Measurements from ENCODE around the gene LYST.

LYST gene

GRCh38 chr1:235697508-235697907 is 169.2 kb downstream of the LYST start:
- Mint-ChIP-seq H3K27ac (peak overlapping the region; percentile 84), H3K4me3 (peak overlapping the region; percentile 7), H3K9me3 (no peaks in the 10 kb centered on the region), H3K27me3 (no peaks in the 10 kb centered on the region), H3K4me1 (peaks cover 25% of the 10 kb centered on the region), H3K36me3 (ENCODE audit: low read depth) (peaks cover 77% of the 10 kb centered on the region)
- ATAC-seq (peak; percentile 99), DNase-seq (no peak)

- H3K36me3 Mint-ChIP-seq (ENCODE audit: low read depth) = peaks cover 49% of the 10 kb centered on the region
- no peak overlapping the region for H3K27ac Mint-ChIP-seq
- no peaks in the 10 kb centered on the region for H3K4me1 Mint-ChIP-seq
- no peak overlapping the region for H3K4me3 Mint-ChIP-seq
- H3K27me3 Mint-ChIP-seq = no peaks in the 10 kb centered on the region
- H3K9me3 Mint-ChIP-seq = no peaks in the 10 kb centered on the region
- ATAC-seq (no peak), DNase-seq (no peak)
Measured at GRCh38 chr1:235689356-235689755, 177.3 kb downstream of the LYST start.

DNA sequence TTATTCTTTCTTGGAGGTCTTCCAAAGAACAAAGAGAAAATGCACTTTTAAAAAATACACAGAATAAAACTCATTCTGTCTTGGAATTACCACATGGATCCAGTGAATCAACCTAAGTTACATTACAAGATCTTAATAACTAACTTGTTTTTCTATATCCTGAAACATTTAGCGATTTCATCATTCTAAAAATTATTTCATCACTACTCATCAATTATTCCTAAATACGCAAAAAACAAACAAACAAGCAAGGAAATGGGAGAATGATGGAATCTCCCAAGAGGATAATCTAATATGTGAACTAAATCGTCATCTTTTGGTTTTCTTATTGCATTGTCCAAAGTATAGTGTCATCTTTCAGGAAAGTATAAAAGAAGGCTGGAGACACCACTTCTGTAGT is 178.6 kb downstream of the LYST start:
- no peaks in the 10 kb centered on the region for H3K27me3 Mint-ChIP-seq
- H3K36me3 Mint-ChIP-seq (ENCODE audit: low read depth) = peaks cover 52% of the 10 kb centered on the region
- DNase-seq = no peak
- no peaks in the 10 kb centered on the region for H3K9me3 Mint-ChIP-seq
- no peak overlapping the region for H3K27ac Mint-ChIP-seq
- no peaks in the 10 kb centered on the region for H3K4me1 Mint-ChIP-seq
- ATAC-seq = no peak
- no peak overlapping the region for H3K4me3 Mint-ChIP-seq

DNA sequence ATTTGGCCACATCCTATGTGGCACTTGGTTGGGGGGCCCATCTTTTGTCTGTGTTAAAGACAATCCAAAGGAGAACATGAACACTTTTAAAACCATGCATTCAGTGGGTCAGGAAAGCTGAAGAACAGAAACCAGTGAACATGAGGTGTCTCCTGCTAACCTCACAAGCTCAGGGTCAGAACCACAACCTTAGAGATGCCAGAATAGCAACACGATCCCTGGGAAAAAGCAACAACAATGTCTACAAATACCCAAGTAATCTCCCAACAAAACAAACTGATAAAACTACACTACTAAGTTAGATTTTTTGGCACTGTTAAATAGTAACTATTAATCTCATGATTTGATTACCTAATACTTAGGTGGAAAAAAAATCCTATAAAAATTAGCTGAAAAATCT is 183.1 kb downstream of the LYST start:
- no peak overlapping the region for H3K4me3 Mint-ChIP-seq
- ATAC-seq (no peak), DNase-seq (no peak)
- no peaks in the 10 kb centered on the region for H3K4me1 Mint-ChIP-seq
- no peaks in the 10 kb centered on the region for H3K27me3 Mint-ChIP-seq
- no peak overlapping the region for H3K27ac Mint-ChIP-seq
- H3K36me3 Mint-ChIP-seq (ENCODE audit: low read depth) = peaks cover 64% of the 10 kb centered on the region
- H3K9me3 Mint-ChIP-seq = no peaks in the 10 kb centered on the region

DNA sequence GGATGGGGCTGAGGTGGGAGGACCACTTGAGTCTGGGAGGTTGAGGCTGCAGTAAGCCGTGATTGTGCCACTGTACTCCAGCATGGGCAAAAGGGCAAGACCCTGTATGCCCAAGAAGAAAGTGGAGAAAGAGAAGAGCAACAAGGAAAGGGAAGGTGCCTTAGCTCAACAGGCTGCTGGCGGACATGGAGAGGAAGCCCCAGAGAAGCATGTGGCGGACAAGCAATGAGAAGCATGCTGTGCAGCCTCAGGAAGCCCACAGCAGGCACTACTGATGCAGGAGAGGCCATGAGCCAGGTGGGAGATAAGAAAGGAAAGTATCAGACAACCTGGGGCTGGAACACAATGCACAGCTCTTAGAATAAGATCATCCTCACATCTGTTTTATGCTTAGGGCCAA is 184.5 kb downstream of the LYST start:
- DNase-seq = no peak
- Mint-ChIP-seq H3K4me1 (no peaks in the 10 kb centered on the region), H3K27me3 (no peaks in the 10 kb centered on the region), H3K36me3 (ENCODE audit: low read depth) (peaks cover 64% of the 10 kb centered on the region), H3K27ac (no peak overlapping the region), H3K9me3 (no peaks in the 10 kb centered on the region), H3K4me3 (no peak overlapping the region)
- no peak for ATAC-seq

DNA sequence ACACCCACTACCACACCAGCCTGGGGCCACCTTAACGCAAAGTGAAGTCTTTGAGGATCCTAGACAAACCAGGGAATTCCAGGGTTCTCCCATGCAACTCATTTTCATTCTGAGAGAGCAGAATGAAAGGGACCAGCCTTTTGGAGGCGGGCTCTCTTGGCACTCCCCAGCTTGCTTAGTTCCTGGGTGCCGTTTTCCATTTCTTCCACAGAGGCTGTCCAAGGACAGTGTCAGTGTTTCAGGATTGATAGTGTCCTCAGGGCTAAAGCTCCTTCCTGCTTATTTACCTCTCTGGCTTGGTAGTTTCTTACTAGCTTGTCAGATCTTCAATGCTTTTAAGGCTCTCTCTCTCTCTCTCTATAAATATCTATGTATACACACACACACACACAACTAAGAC is 187.1 kb downstream of the LYST start:
- Mint-ChIP-seq H3K4me3 (no peak overlapping the region), H3K4me1 (no peaks in the 10 kb centered on the region)

GRCh38 chr1:235679005-235679404 is 187.7 kb downstream of the LYST start:
- peaks cover 76% of the 10 kb centered on the region for H3K36me3 Mint-ChIP-seq (ENCODE audit: low read depth)
- no peak overlapping the region for H3K27ac Mint-ChIP-seq

More for the DNA sequence above, 187.1 kb downstream of the LYST start:
- H3K9me3 Mint-ChIP-seq = peaks cover 19% of the 10 kb centered on the region
- H3K36me3 Mint-ChIP-seq (ENCODE audit: low read depth) = peaks cover 75% of the 10 kb centered on the region
- ATAC-seq (no peak), DNase-seq (no peak)
- no peaks in the 10 kb centered on the region for H3K27me3 Mint-ChIP-seq
- no peak overlapping the region for H3K27ac Mint-ChIP-seq

DNA sequence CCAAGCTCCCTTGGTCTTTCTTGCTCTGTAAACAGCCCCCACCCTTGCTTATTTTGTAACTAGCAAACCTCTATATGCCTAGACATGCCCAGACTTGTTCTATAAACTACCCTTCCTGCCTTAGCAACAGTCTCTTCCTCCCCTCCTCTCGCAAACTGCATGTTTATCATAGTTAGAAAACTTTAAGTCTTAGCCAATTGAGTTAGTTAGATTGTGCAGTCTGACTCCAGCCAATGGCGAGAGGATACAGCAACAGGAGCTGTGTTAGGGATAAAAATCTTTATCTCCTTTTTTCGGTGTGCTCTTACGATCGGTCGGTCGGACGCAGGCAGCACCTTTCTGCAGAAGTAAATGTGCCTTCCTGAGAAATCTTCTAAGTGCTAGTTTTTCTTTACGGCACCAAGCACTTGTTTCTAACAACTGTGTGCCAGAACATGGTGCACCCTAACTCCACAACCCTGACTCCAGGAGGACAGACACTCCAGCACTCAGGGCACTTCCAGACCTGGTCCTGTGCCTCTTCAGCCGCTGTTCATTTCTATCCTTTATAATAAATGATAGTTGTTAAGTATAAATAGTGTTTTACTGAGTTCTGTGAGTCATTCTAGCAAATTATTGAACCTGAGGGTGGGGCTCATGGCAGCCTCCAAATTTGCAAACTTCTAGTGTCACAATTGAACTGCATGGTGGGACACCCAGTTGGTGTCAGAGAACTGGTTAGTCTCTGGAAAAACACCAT is 191.4 kb downstream of the LYST start:
- H3K4me3 Mint-ChIP-seq = no peak overlapping the region
- H3K27me3 Mint-ChIP-seq = no peaks in the 10 kb centered on the region
- H3K9me3 Mint-ChIP-seq = peaks cover 50% of the 10 kb centered on the region
- H3K27ac Mint-ChIP-seq = no peak overlapping the region
- H3K4me1 Mint-ChIP-seq = no peaks in the 10 kb centered on the region
- no peak for DNase-seq
- no peak for ATAC-seq
- H3K36me3 Mint-ChIP-seq (ENCODE audit: low read depth) = peaks cover 84% of the 10 kb centered on the region

More at GRCh38 chr1:235679005-235679404, 187.7 kb downstream of the LYST start:
- no peak for ATAC-seq
- H3K4me3 Mint-ChIP-seq = no peak overlapping the region
- H3K4me1 Mint-ChIP-seq = no peaks in the 10 kb centered on the region
- no peaks in the 10 kb centered on the region for H3K27me3 Mint-ChIP-seq
- no peak for DNase-seq
- H3K9me3 Mint-ChIP-seq = peaks cover 19% of the 10 kb centered on the region

GRCh38 chr1:235673981-235674380 is 192.7 kb downstream of the LYST start:
- Mint-ChIP-seq H3K27me3 (no peaks in the 10 kb centered on the region), H3K4me1 (no peaks in the 10 kb centered on the region), H3K9me3 (peaks cover 57% of the 10 kb centered on the region), H3K27ac (no peak overlapping the region), H3K36me3 (ENCODE audit: low read depth) (peaks cover 85% of the 10 kb centered on the region), H3K4me3 (no peak overlapping the region)
- no peak for DNase-seq
- no peak for ATAC-seq

DNA sequence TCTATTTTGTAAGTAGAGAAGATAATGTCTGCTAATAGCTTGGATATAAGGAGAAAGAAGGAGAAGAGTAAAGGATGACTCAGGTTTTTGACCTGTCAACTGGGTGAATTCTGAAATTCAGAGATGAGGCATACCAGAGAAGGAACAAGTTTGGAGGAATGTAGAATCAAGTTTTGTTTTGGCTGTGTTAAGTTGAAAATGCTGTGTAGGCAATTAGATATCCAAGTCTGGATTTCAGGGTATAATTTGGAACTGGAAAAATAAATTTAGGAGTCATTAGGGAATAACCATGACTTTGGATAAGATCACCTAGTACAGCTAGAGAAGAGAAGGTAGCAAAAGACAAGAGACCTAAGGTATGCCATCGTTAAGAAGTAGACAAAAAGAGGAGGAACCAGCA is 194.7 kb downstream of the LYST start:
- Mint-ChIP-seq H3K36me3 (ENCODE audit: low read depth) (peaks cover 87% of the 10 kb centered on the region), H3K4me1 (no peaks in the 10 kb centered on the region), H3K27me3 (no peaks in the 10 kb centered on the region), H3K9me3 (peaks cover 57% of the 10 kb centered on the region), H3K4me3 (no peak overlapping the region), H3K27ac (no peak overlapping the region)
- ATAC-seq (no peak), DNase-seq (no peak)

GRCh38 chr1:235670157-235670776 is 196.4 kb downstream of the LYST start:
- Mint-ChIP-seq H3K27ac (no peak overlapping the region), H3K9me3 (peaks cover 44% of the 10 kb centered on the region), H3K27me3 (no peaks in the 10 kb centered on the region)

GRCh38 chr1:235669277-235669676 is 197.4 kb downstream of the LYST start:
- DNase-seq (no peak), ATAC-seq (no peak)
- Mint-ChIP-seq H3K27me3 (no peaks in the 10 kb centered on the region), H3K27ac (no peak overlapping the region), H3K36me3 (ENCODE audit: low read depth) (peaks cover 65% of the 10 kb centered on the region), H3K4me3 (no peak overlapping the region), H3K9me3 (peaks cover 38% of the 10 kb centered on the region), H3K4me1 (no peaks in the 10 kb centered on the region)

More at GRCh38 chr1:235670157-235670776, 196.4 kb downstream of the LYST start:
- no peaks in the 10 kb centered on the region for H3K4me1 Mint-ChIP-seq
- no peak overlapping the region for H3K4me3 Mint-ChIP-seq
- H3K36me3 Mint-ChIP-seq (ENCODE audit: low read depth) = peaks cover 72% of the 10 kb centered on the region
- ATAC-seq = no peak
- DNase-seq = no peak

- Mint-ChIP-seq H3K9me3 (no peaks in the 10 kb centered on the region), H3K27ac (no peak overlapping the region), H3K27me3 (no peaks in the 10 kb centered on the region), H3K36me3 (ENCODE audit: low read depth) (peaks cover 31% of the 10 kb centered on the region), H3K4me1 (no peaks in the 10 kb centered on the region), H3K4me3 (no peak overlapping the region)
- no peak for ATAC-seq
- DNase-seq = no peak
Measured at GRCh38 chr1:235663628-235664027, 203.1 kb downstream of the LYST start.

DNA sequence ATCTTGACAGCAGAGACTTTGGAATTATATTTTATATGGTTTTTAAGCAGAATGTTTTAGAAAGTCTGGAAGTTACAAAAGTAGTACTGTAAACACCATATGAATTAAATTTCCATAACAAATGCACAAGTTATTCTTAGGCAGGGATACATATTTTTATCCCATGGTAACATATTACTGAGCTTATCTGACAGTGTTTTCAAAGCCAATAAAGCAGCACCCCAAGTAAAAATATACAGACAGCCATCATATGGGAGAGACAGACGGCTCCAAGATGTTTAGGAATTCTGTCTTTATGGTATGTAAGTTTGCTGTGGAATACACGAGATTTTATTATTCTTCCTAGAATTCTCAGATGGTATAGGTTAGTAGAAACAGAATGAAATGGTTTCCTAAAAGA is 205.1 kb downstream of the LYST start:
- peaks cover 3% of the 10 kb centered on the region for H3K27me3 Mint-ChIP-seq

GRCh38 chr1:235659186-235659771 is 207.4 kb downstream of the LYST start:
- H3K4me3 Mint-ChIP-seq = no peak overlapping the region
- H3K9me3 Mint-ChIP-seq = no peaks in the 10 kb centered on the region
- no peaks in the 10 kb centered on the region for H3K4me1 Mint-ChIP-seq
- DNase-seq = no peak
- H3K27ac Mint-ChIP-seq = no peak overlapping the region
- H3K36me3 Mint-ChIP-seq (ENCODE audit: low read depth) = peaks cover 21% of the 10 kb centered on the region
- ATAC-seq = no peak
- peaks cover 10% of the 10 kb centered on the region for H3K27me3 Mint-ChIP-seq

More for the DNA sequence above, 205.1 kb downstream of the LYST start:
- H3K4me1 Mint-ChIP-seq = no peaks in the 10 kb centered on the region
- peaks cover 26% of the 10 kb centered on the region for H3K36me3 Mint-ChIP-seq (ENCODE audit: low read depth)
- no peak overlapping the region for H3K4me3 Mint-ChIP-seq
- H3K27ac Mint-ChIP-seq = no peak overlapping the region
- ATAC-seq (no peak), DNase-seq (no peak)
- H3K9me3 Mint-ChIP-seq = no peaks in the 10 kb centered on the region
